ENCODE data around the gene DGKZ.
"Not testable (repeated sequence)": the region's sequence is repeated elsewhere in the genome, so short reads cannot be mapped to it uniquely, and the experiment has no call there.

Gene DGKZ

GRCh38 chr11:46346886-46347636, at the start of gene DGKZ:
TSS of gene DGKZ (plus strand) at chr11:46347463. CDS start at chr11:46347660, 197 bp downstream.
- H3K4me3 ChIP-seq (ENCODE audit: low read length) = peak within 1 kb of the TSS; percentile 83
- DNase-seq (ENCODE audit: low read depth) = peak; percentile 78
- peak; percentile 29 for TF ChIP-seq CTCF (conservative IDR thresholded peaks at IDR 0.05; ENCODE audit: low read length)

GRCh38 chr11:46298699-46299433, 48.4 kb upstream of the DGKZ start:
- DNase-seq (ENCODE audit: low read depth) = peak; percentile 79
- TF ChIP-seq CTCF (conservative IDR thresholded peaks at IDR 0.05; ENCODE audit: low read length) = no peak
- 0 out of 2 replicates have a peak overlapping the region, but pooled peaks have one; percentile 26 for H3K4me3 ChIP-seq (ENCODE audit: low read length)

- peak overlapping the region; percentile 26; the same call in 1 of the 2 replicates for H3K4me3 ChIP-seq (ENCODE audit: low read length)
- no peak for TF ChIP-seq CTCF (conservative IDR thresholded peaks at IDR 0.05; ENCODE audit: low read length)
- no peak for DNase-seq (ENCODE audit: low read depth)
These were observed 47.8 kb upstream of the DGKZ start for GRCh38 chr11:46299451-46299961.

GRCh38 chr11:46300270-46300669, 47.0 kb upstream of the DGKZ start:
- no peak for DNase-seq (ENCODE audit: low read depth)
- TF ChIP-seq CTCF (conservative IDR thresholded peaks at IDR 0.05; ENCODE audit: low read length) = no peak
- H3K4me3 ChIP-seq (ENCODE audit: low read length) = no peak overlapping the region

- no peak overlapping the region for H3K4me3 ChIP-seq (ENCODE audit: low read length)
- no peak for TF ChIP-seq CTCF (conservative IDR thresholded peaks at IDR 0.05; ENCODE audit: low read length)
- DNase-seq (ENCODE audit: low read depth) = no peak
These were observed 44.4 kb upstream of the DGKZ start for GRCh38 chr11:46302866-46303265.

- H3K4me3 ChIP-seq (ENCODE audit: low read length); DNase-seq (ENCODE audit: low read depth): not testable (repeated sequence)
These were observed 43.2 kb upstream of the DGKZ start for GRCh38 chr11:46304036-46304435.

- no peak for TF ChIP-seq CTCF (conservative IDR thresholded peaks at IDR 0.05; ENCODE audit: low read length)
- H3K4me3 ChIP-seq (ENCODE audit: low read length) = no peak overlapping the region
- no peak for DNase-seq (ENCODE audit: low read depth)
These were observed 42.6 kb upstream of the DGKZ start for GRCh38 chr11:46304605-46305179.

Measured in AG10803 (cell line).